ENCODE measurements around the gene CDH2.

The CDH2 gene

GRCh38 chr18:28048612-28049011, 128.3 kb downstream of the CDH2 start:
- DNase-seq (ENCODE audit: low spot score), result no peak
- in situ Hi-C loops (cut with MboI; ENCODE audit: low sequenced_read_pairs, unreplicated experiment), result no loop called here
- TF ChIP-seq CTCF (IDR thresholded peaks at IDR 0.05; ENCODE audit: borderline replicate concordance, control extremely low read depth, extremely low read depth, insufficient read depth, missing control alignments), result no peak

- TF ChIP-seq CTCF (IDR thresholded peaks at IDR 0.05; ENCODE audit: borderline replicate concordance, control extremely low read depth, extremely low read depth, insufficient read depth, missing control alignments), result no peak
- in situ Hi-C loops (cut with MboI; ENCODE audit: low sequenced_read_pairs, unreplicated experiment), result no loop called here
- DNase-seq (ENCODE audit: low spot score), result no peak
These were observed 131.1 kb downstream of the CDH2 start for GRCh38 chr18:28045880-28046279.

- in situ Hi-C loops (cut with MboI; ENCODE audit: low sequenced_read_pairs, unreplicated experiment), result no loop called here
- no peak for TF ChIP-seq CTCF (IDR thresholded peaks at IDR 0.05; ENCODE audit: borderline replicate concordance, control extremely low read depth, extremely low read depth, insufficient read depth, missing control alignments)
- DNase-seq (ENCODE audit: low spot score), result no peak
These were observed 131.6 kb downstream of the CDH2 start for GRCh38 chr18:28045176-28045810.

- TF ChIP-seq CTCF (IDR thresholded peaks at IDR 0.05; ENCODE audit: borderline replicate concordance, control extremely low read depth, extremely low read depth, insufficient read depth, missing control alignments), result no peak
- in situ Hi-C loops (cut with MboI; ENCODE audit: low sequenced_read_pairs, unreplicated experiment), result no loop called here
- no peak for DNase-seq (ENCODE audit: low spot score)
These were observed 132.9 kb downstream of the CDH2 start for GRCh38 chr18:28044036-28044435.

GRCh38 chr18:28043631-28044030, 133.3 kb downstream of the CDH2 start:
- DNase-seq (ENCODE audit: low spot score), result no peak
- no peak for TF ChIP-seq CTCF (IDR thresholded peaks at IDR 0.05; ENCODE audit: borderline replicate concordance, control extremely low read depth, extremely low read depth, insufficient read depth, missing control alignments)
- in situ Hi-C loops (cut with MboI; ENCODE audit: low sequenced_read_pairs, unreplicated experiment), result no loop called here

GRCh38 chr18:28041366-28041765, 135.6 kb downstream of the CDH2 start:
- no peak for DNase-seq (ENCODE audit: low spot score)
- in situ Hi-C loops (cut with MboI; ENCODE audit: low sequenced_read_pairs, unreplicated experiment), result no loop called here
- no peak for TF ChIP-seq CTCF (IDR thresholded peaks at IDR 0.05; ENCODE audit: borderline replicate concordance, control extremely low read depth, extremely low read depth, insufficient read depth, missing control alignments)

All from GM13976 (cell line).